GM12891 (cell line): ENCODE data around the gene CIB2.

ENCODE experiments used
- PAX5 ChIP-seq: IDR thresholded peaks from 2 replicates; pipeline ENCODE4 v1.6.1; 2011; ENCODE audit warnings: low read length, moderate library complexity, mild to moderate bottlenecking; ENCODE audit not compliant: insufficient read depth, severe bottlenecking
- POLR2A ChIP-seq: IDR thresholded peaks from 2 replicates; pipeline ENCODE4 v1.6.1; 2011; ENCODE audit warnings: low read depth, low read length, control low read depth
- POLR2AphosphoS5 ChIP-seq: IDR thresholded peaks from 2 replicates; pipeline ENCODE4 v1.6.1; 2011; ENCODE audit warnings: low read depth, low read length, control low read depth
- POU2F2 ChIP-seq: IDR thresholded peaks from 2 replicates; pipeline ENCODE4 v1.6.1; 2011; ENCODE audit warnings: low read depth, mild to moderate bottlenecking, control low read depth, low read length, moderate library complexity
- SPI1 ChIP-seq: IDR thresholded peaks from 2 replicates; pipeline ENCODE4 v1.6.1; 2011; ENCODE audit warnings: low read depth, low read length, control low read depth
- TAF1 ChIP-seq: IDR thresholded peaks from 2 replicates; pipeline ENCODE4 v1.6.1; 2011; ENCODE audit warnings: low read depth, low read length, control low read depth

- TF ChIP-seq POU2F2 (no peak), POLR2AphosphoS5 (no peak), POLR2A (no peak), TAF1 (no peak), PAX5 (no peak), SPI1 (no peak)
Observed at GRCh38 chr15:78072080-78072892, 59.0 kb downstream of the CIB2 start.
